Panc1 (cell line): ENCODE measurements around the gene PARP16. TPM values are rescaled to one million over a fixed set of nuclear protein-coding genes. Genes with fewer than 3 reads are reported as not detected.

ENCODE experiments used
- ATAC-seq: fragments of 200-7000 bp; cut with Tn5 transposase; 2 replicates; pipeline ENCODE4 v1.9.1; 2020; ENCODE audit warnings: mild to moderate bottlenecking, moderate library complexity
- BruUV-seq: library from RNA; stranded (reverse); fragments of 400-500 nt; replicated peaks from 2 replicates; lab custom pipeline; 2021; lab: Mats Ljungman, UMichigan
- CTCF ChIA-PET: fragments of 300-600 bp; sonication (Branson Sonifier 250); formaldehyde crosslinking; loops from one replicate; lab custom pipeline; 2022; ENCODE audit warnings: antibody characterized with exemption; lab: Charles Lee
- POLR2A ChIA-PET: fragments of 300-600 bp; sonication (Branson Sonifier 250); formaldehyde crosslinking; loops from one replicate; lab custom pipeline; 2022; ENCODE audit warnings: antibody characterized with exemption; lab: Charles Lee
- DNase-seq: peaks from one replicate; pipeline ENCODE4 v3.0.0-alpha.2; 2010; ENCODE audit warnings: low read depth, low spot score
- H3K27ac ChIP-seq: 2 replicates; pipeline ENCODE4 v1.5.1; 2011; ENCODE audit warnings: mild to moderate bottlenecking, low read length, inconsistent platforms
- H3K27me3 ChIP-seq: fragments of 200-500 bp; sonication (Bioruptor generic); 2 replicates; pipeline ENCODE4 v1.6.0; 2014; ENCODE audit warnings: low read length, inconsistent platforms; ENCODE audit not compliant: control insufficient read depth, insufficient read depth
- H3K36me3 ChIP-seq: fragments of 200-500 bp; sonication (Bioruptor generic); 2 replicates; pipeline ENCODE4 v1.5.1; 2014; ENCODE audit warnings: inconsistent platforms, mild to moderate bottlenecking, low read length, moderate library complexity; ENCODE audit not compliant: control insufficient read depth, insufficient read depth
- H3K4me1 ChIP-seq: 2 replicates; pipeline ENCODE4 v1.5.1; 2011; ENCODE audit warnings: inconsistent platforms, mild to moderate bottlenecking, low read length, moderate library complexity; ENCODE audit not compliant: control insufficient read depth, insufficient read depth
- H3K4me3 ChIP-seq, 2 experiments: 2 replicates each; pipeline ENCODE4 v1.5.1; 2011 to 2012; ENCODE audit warnings: low read depth in 2 of 2, low read length in 2 of 2, mild to moderate bottlenecking in 2 of 2, inconsistent platforms in 1 of 2, moderate library complexity in 1 of 2
- H3K9me3 ChIP-seq: fragments of 200-500 bp; sonication (Bioruptor generic); 2 replicates; pipeline ENCODE4 v1.5.1; 2014; ENCODE audit warnings: low read depth, mild to moderate bottlenecking, inconsistent platforms, low read length, moderate library complexity; ENCODE audit not compliant: control insufficient read depth, insufficient read depth
- POLR2AphosphoS5 ChIP-seq: IDR thresholded peaks from 2 replicates; pipeline ENCODE4 v1.6.1; 2012; ENCODE audit warnings: mild to moderate bottlenecking, low read depth, low read length, moderate library complexity
- SIN3A ChIP-seq: IDR thresholded peaks from 2 replicates; pipeline ENCODE4 v1.6.1; 2012; ENCODE audit warnings: low read depth, mild to moderate bottlenecking, low read length, moderate library complexity, borderline replicate concordance; ENCODE audit not compliant: insufficient read depth
- TCF7L2 ChIP-seq: IDR thresholded peaks from 2 replicates; pipeline ENCODE4 v1.6.1; 2011; ENCODE audit warnings: mild to moderate bottlenecking, low read depth, low read length, inconsistent platforms
- in situ Hi-C: cut with HindIII; loops from 2 replicates; pipeline ENCODE4 v1.10.0; 2016; ENCODE audit warnings: low sequenced_read_pairs, low pct_unique_long_range_greater_than_20kb
- intact Hi-C: fragments of 100-400 bp; cut with micrococcal nuclease; formaldehyde crosslinking; loops from one replicate; pipeline ENCODE4 v1.10.0; 2022; ENCODE audit not compliant: unreplicated experiment
- total RNA-seq: library from RNA; stranded (reverse); gene quantifications from one replicate; pipeline ENCODE4 v1.2.1, GENCODE V29; 2021; ENCODE audit not compliant: unreplicated experiment
- TF ChIP-seq, protein P1 (sequence below), 2 experiments: IDR thresholded peaks; 2 replicates each; pipeline ENCODE4 v1.6.1; 2011 to 2012; ENCODE audit warnings: low read depth in 2 of 2, control low read depth in 1 of 2, low read length in 1 of 2, mild to moderate bottlenecking in 1 of 2, moderate library complexity in 1 of 2; ENCODE audit not compliant: insufficient read depth in 1 of 2
- TF ChIP-seq, protein P2 (sequence below): fragments of 450-650 bp; IDR thresholded peaks from 2 replicates; pipeline ENCODE4 v1.5.1; 2017; ENCODE audit warnings: mild to moderate bottlenecking

Gene PARP16
- total RNA-seq, 1 experiment from 2014 or later: 15.4 TPM

DNA sequence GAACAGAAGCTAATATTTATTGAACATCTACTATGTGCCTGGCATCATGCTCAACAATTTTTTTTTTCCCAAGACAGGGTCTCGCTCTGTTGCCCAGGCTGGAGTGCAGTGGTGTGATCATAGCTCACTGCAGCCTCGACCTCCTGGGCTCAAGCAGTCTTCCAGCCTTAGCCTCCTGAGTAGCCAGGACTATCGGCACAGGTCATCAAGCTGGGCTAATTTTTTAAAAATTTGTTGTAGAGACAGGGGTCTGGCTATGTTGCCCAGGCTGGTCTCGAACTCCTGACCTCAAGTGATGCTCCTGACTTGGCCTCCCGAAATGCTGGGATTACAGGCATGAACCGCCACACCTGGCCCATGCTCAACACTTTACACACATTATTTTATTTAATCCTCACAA is 39.7 kb downstream of the PARP16 start:
- H3K4me3 ChIP-seq: no peak overlapping the region
- ChIA-PET POLR2A (no interaction called here), CTCF (interaction anchor here (0.6 kb wide), 2 partner anchors 40 to 733 kb away, joined by 6 to 16 read pairs; no protein-coding TSS in a partner anchor)
- BruUV-seq: no TSS peak
- TF ChIP-seq POLR2AphosphoS5: no peak
- TF ChIP-seq, protein P1, sequence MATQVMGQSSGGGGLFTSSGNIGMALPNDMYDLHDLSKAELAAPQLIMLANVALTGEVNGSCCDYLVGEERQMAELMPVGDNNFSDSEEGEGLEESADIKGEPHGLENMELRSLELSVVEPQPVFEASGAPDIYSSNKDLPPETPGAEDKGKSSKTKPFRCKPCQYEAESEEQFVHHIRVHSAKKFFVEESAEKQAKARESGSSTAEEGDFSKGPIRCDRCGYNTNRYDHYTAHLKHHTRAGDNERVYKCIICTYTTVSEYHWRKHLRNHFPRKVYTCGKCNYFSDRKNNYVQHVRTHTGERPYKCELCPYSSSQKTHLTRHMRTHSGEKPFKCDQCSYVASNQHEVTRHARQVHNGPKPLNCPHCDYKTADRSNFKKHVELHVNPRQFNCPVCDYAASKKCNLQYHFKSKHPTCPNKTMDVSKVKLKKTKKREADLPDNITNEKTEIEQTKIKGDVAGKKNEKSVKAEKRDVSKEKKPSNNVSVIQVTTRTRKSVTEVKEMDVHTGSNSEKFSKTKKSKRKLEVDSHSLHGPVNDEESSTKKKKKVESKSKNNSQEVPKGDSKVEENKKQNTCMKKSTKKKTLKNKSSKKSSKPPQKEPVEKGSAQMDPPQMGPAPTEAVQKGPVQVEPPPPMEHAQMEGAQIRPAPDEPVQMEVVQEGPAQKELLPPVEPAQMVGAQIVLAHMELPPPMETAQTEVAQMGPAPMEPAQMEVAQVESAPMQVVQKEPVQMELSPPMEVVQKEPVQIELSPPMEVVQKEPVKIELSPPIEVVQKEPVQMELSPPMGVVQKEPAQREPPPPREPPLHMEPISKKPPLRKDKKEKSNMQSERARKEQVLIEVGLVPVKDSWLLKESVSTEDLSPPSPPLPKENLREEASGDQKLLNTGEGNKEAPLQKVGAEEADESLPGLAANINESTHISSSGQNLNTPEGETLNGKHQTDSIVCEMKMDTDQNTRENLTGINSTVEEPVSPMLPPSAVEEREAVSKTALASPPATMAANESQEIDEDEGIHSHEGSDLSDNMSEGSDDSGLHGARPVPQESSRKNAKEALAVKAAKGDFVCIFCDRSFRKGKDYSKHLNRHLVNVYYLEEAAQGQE (IDR thresholded peaks at IDR 0.05; ENCODE audit: insufficient read depth in 1 of 2, low read depth in 2 of 2, low read length in 1 of 2): no peak
- TF ChIP-seq TCF7L2: no peak
- TF ChIP-seq, protein P2, sequence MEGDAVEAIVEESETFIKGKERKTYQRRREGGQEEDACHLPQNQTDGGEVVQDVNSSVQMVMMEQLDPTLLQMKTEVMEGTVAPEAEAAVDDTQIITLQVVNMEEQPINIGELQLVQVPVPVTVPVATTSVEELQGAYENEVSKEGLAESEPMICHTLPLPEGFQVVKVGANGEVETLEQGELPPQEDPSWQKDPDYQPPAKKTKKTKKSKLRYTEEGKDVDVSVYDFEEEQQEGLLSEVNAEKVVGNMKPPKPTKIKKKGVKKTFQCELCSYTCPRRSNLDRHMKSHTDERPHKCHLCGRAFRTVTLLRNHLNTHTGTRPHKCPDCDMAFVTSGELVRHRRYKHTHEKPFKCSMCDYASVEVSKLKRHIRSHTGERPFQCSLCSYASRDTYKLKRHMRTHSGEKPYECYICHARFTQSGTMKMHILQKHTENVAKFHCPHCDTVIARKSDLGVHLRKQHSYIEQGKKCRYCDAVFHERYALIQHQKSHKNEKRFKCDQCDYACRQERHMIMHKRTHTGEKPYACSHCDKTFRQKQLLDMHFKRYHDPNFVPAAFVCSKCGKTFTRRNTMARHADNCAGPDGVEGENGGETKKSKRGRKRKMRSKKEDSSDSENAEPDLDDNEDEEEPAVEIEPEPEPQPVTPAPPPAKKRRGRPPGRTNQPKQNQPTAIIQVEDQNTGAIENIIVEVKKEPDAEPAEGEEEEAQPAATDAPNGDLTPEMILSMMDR: no peak
- TF ChIP-seq SIN3A: no peak
- ATAC-seq (no peak), DNase-seq (no peak)
- H3K9me3 ChIP-seq: no peaks in the 10 kb centered on the region
- no peaks in the 10 kb centered on the region for H3K36me3 ChIP-seq
- intact Hi-C loops (no loop called here), in situ Hi-C loops (no loop called here)
- H3K27me3 ChIP-seq: no peaks in the 10 kb centered on the region
- H3K27ac ChIP-seq: no peak overlapping the region
- H3K4me1 ChIP-seq: no peaks in the 10 kb centered on the region

DNA sequence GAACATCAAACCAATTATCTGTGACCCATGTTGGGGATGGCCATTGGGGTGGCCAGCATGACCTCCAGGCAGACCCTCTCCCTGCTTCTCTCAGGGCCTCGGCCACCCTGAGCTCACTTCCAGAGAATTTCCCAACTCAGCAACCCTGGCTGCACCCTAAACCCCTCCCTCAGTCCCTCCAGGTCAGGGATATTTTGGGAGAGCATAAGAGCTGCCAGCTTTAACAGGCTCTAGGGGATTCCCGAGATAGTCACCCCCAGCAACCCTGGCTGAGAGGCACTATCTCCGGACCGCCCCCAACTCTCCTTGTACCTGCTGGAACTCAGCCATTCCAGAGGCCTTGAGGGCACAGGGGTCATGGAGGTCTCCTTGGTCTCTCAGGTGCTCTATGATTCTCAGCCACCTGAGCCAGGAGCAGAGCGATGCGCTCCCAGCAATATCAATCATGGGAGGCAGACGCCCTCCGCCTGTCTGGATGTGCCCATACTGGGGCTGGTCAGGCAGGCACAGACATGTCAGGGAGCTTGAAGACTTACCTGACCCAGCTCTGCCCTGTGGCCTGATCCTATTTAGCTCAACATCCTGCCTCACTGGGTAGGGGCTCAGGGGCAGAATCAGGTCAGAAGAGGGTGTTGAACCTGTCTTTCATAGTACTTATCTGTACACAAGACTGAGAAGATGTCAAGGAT is 40.5 kb downstream of the PARP16 start:
- BruUV-seq: no TSS peak
- Histone ChIP-seq H3K9me3 (no peaks in the 10 kb centered on the region), H3K27ac (no peak overlapping the region), H3K4me3 (no peak overlapping the region), H3K27me3 (no peaks in the 10 kb centered on the region), H3K36me3 (no peaks in the 10 kb centered on the region), H3K4me1 (no peaks in the 10 kb centered on the region)
- intact Hi-C loops (no loop called here), in situ Hi-C loops (no loop called here)
- no peak for TF ChIP-seq TCF7L2
- TF ChIP-seq, protein P1 (IDR thresholded peaks at IDR 0.05; ENCODE audit: insufficient read depth in 1 of 2, low read depth in 2 of 2, low read length in 1 of 2): no peak
- TF ChIP-seq, protein P2: no peak
- no peak for TF ChIP-seq SIN3A
- TF ChIP-seq POLR2AphosphoS5: no peak
- DNase-seq (no peak), ATAC-seq (no peak)
- POLR2A ChIA-PET: no interaction called here
- CTCF ChIA-PET: no interaction called here
